ENCODE measurements around the gene MRGPRD. TPM values are rescaled to one million over a fixed set of nuclear protein-coding genes. Genes with fewer than 3 reads are reported as not detected.

Gene MRGPRD
- total RNA-seq (not detected), polyA plus RNA-seq (not detected)
- long read RNA-seq, donor 1 = 0 reads
- long read RNA-seq, donor 2 = 0 reads
- long read RNA-seq, donor 3 = 0 reads

DNA sequence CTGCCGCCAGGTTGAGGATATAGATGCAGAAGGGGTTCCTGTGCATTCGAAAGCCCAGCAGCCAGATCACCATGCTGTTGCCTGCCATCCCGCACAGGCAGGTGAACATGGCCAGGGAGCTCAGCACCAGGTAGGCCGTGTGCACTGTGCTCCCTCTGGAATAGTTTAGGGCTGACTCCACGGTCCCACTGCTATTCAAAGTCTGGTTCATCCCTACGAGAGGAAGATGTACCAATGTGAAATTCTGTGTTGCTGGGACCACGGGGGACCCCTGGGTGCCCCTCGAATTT is at the start of gene MRGPRD:
Gene MRGPRD, minus strand, starts transcription at position 211 of the 290 bp plus-strand sequence. Its CDS starts 0 bp downstream, at position 211.
- WGBS, 3 donors = 82 to 86% (median 84%) methylated on average over 8 of the region's 8 CpGs

GRCh38 chr11:69030301-69030700 is 49.5 kb upstream of the MRGPRD start:
- DNase-seq = no peak
- intact Hi-C loops (cut with DNase I) = no loop called here

More for the DNA sequence above, at the start of gene MRGPRD:
- H3K4me1 ChIP-seq (ENCODE audit: insufficient read depth) = no peaks in the 10 kb centered on the region
- no peaks in the 10 kb centered on the region for H3K36me3 ChIP-seq
- no peak for DNase-seq
- H3K27ac ChIP-seq = no peak within 1 kb of the TSS
- no peak within 1 kb of the TSS for H3K4me3 ChIP-seq
- no peaks in the 10 kb centered on the region for H3K9me3 ChIP-seq
- intact Hi-C loops (cut with DNase I) = no loop called here
- TF ChIP-seq EP300 (IDR thresholded peaks at IDR 0.05) = no peak
- TF ChIP-seq POLR2A (IDR thresholded peaks at IDR 0.05) = no peak
- TF ChIP-seq, protein P1, sequence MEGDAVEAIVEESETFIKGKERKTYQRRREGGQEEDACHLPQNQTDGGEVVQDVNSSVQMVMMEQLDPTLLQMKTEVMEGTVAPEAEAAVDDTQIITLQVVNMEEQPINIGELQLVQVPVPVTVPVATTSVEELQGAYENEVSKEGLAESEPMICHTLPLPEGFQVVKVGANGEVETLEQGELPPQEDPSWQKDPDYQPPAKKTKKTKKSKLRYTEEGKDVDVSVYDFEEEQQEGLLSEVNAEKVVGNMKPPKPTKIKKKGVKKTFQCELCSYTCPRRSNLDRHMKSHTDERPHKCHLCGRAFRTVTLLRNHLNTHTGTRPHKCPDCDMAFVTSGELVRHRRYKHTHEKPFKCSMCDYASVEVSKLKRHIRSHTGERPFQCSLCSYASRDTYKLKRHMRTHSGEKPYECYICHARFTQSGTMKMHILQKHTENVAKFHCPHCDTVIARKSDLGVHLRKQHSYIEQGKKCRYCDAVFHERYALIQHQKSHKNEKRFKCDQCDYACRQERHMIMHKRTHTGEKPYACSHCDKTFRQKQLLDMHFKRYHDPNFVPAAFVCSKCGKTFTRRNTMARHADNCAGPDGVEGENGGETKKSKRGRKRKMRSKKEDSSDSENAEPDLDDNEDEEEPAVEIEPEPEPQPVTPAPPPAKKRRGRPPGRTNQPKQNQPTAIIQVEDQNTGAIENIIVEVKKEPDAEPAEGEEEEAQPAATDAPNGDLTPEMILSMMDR (IDR thresholded peaks at IDR 0.05) = no peak
- H3K27me3 ChIP-seq = no peaks in the 10 kb centered on the region

GRCh38 chr11:69027704-69028372 is 47.1 kb upstream of the MRGPRD start:
- no peaks in the 10 kb centered on the region for H3K9me3 ChIP-seq
- intact Hi-C loops (cut with DNase I) = no loop called here
- no peak for DNase-seq
- H3K27ac ChIP-seq = no peak overlapping the region
- no peak overlapping the region for H3K4me3 ChIP-seq
- TF ChIP-seq, protein P1 (IDR thresholded peaks at IDR 0.05) = no peak
- TF ChIP-seq EP300 (IDR thresholded peaks at IDR 0.05) = no peak
- TF ChIP-seq POLR2A (IDR thresholded peaks at IDR 0.05) = no peak
- H3K4me1 ChIP-seq (ENCODE audit: insufficient read depth) = no peaks in the 10 kb centered on the region
- no peaks in the 10 kb centered on the region for H3K36me3 ChIP-seq
- H3K27me3 ChIP-seq = no peaks in the 10 kb centered on the region
- 63 to 72% (median 69%) methylated on average over 9 of the region's 9 CpGs for WGBS, 3 donors

More at GRCh38 chr11:69030301-69030700, 49.5 kb upstream of the MRGPRD start:
- no peak overlapping the region for H3K27ac ChIP-seq
- no peak overlapping the region for H3K4me3 ChIP-seq
- TF ChIP-seq EP300 (IDR thresholded peaks at IDR 0.05) (no peak), POLR2A (IDR thresholded peaks at IDR 0.05) (no peak)
- TF ChIP-seq, protein P1 (IDR thresholded peaks at IDR 0.05) = no peak
- peaks cover 2% of the 10 kb centered on the region for H3K4me1 ChIP-seq (ENCODE audit: insufficient read depth)
- no peaks in the 10 kb centered on the region for H3K36me3 ChIP-seq
- 66 to 82% (median 73%) methylated on average over 6 of the region's 6 CpGs for WGBS, 3 donors
- no peaks in the 10 kb centered on the region for H3K27me3 ChIP-seq
- no peaks in the 10 kb centered on the region for H3K9me3 ChIP-seq

GRCh38 chr11:69024509-69024908 is 43.7 kb upstream of the MRGPRD start:
- no peak overlapping the region for H3K27ac ChIP-seq
- H3K36me3 ChIP-seq = no peaks in the 10 kb centered on the region
- no peaks in the 10 kb centered on the region for H3K9me3 ChIP-seq
- intact Hi-C loops (cut with DNase I) = no loop called here
- no peaks in the 10 kb centered on the region for H3K4me1 ChIP-seq (ENCODE audit: insufficient read depth)
- H3K4me3 ChIP-seq = no peak overlapping the region
- WGBS, 3 donors = 91 to 97% (median 94%) methylated on average over 6 of the region's 6 CpGs
- H3K27me3 ChIP-seq = no peaks in the 10 kb centered on the region
- DNase-seq = no peak
- TF ChIP-seq, protein P1 (IDR thresholded peaks at IDR 0.05) = no peak
- TF ChIP-seq POLR2A (IDR thresholded peaks at IDR 0.05) = no peak
- TF ChIP-seq EP300 (IDR thresholded peaks at IDR 0.05) = no peak
